HG03432 (cell line): ENCODE measurements around the gene ESRRB.
"Not testable (repeated sequence)": the region's sequence is repeated elsewhere in the genome, so short reads cannot be mapped to it uniquely, and the experiment has no call there.

Source experiments
- ATAC-seq: cut with Tn5 transposase; IDR thresholded peaks from one replicate; pipeline ENCODE4 v1.9.1; 2021; ENCODE audit warnings: mild to moderate bottlenecking, moderate library complexity; ENCODE audit not compliant: unreplicated experiment

ESRRB gene

DNA sequence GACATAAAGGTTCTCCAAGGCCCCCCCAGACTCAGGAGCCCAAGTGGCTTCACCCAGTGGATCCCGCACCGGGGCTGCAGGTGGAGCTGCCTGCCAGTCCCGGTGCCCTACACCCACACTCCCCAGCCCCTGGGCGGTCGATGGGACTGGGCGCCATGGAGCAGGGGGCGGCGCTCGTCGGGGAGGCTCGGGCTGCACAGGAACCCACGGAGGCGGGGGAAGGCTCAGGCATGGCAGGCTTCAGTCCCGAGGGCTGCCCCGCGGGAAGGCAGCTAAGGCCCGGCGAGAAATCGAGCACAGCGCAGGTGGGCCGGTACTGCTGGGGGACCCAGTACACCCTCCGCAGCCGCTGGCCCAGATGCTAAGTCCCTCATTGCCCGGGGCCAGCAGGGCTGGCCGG is 160.7 kb downstream of the ESRRB start:
- not testable (repeated sequence) for ATAC-seq

DNA sequence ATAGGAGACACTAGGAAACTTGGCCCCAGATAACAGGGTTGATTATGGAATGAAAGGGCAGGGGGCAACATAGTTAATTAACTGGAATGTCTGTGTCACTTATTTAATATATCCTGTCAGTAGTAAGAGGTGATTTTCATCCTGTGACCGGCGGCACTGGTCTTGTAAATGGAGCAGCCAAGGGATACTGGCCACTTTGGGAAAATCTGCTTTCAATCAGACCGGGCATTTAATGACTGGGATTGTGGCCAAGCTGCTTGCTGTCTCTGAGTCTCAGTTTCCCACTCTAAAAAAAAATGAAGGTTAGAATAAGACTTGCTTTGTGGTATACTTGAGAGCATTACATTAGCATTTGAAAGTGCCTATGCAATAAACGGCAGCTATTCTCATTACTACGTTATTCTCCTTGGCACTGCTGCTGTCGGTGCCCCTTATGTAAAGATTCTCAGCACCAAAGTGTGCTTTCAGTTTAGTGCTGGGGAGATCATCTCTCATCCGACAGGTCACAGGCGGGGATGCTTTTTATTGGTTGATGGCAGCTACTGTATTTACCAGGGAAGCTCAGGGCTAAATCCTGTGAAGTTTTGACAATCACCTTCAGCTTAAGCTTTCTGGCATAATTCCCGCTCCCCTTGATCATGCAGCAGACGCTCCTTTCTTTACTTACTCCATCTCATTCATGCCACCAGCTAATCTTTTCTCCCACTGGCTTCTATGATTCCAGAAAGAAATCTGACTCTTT is 162.1 kb downstream of the ESRRB start:
- no peak for ATAC-seq

DNA sequence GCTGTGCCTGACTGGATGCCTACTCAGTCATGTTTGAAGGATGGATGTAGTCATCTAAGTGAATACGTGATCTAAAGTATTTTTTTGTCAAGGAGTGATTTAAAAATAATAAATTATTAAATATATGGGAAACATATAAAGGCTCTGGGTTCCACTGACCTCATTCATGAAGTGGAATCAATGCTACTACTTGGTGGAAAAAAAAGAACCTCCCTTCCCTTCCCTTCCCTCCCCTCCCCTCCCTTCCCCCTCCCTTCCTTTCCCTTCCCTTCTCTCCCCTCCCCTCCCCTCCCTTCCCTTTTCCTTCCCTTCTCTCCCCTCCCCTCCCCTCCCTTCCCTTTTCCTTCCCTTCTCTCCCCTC is 162.7 kb downstream of the ESRRB start:
- ATAC-seq: no peak

DNA sequence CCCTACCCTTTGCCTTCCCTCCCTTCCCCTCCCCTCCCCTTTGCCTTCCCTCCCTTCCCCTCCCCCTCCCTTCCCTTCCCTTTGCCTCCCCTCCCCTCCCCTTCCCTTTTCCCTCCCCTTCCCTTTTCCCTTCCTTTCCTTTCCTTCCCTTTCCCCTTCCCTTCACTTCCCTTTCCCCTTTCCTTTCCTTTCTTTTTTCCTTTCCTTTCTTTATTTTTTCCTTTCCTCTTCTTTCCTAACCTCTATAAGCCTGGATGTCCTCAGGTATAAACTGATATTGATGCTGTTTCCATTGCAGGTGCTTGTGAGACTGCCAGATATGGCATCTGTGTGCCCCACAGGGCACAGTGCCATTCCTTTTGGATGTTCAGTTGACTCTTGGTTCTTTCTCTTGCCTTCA is 163.2 kb downstream of the ESRRB start:
- ATAC-seq: no peak

DNA sequence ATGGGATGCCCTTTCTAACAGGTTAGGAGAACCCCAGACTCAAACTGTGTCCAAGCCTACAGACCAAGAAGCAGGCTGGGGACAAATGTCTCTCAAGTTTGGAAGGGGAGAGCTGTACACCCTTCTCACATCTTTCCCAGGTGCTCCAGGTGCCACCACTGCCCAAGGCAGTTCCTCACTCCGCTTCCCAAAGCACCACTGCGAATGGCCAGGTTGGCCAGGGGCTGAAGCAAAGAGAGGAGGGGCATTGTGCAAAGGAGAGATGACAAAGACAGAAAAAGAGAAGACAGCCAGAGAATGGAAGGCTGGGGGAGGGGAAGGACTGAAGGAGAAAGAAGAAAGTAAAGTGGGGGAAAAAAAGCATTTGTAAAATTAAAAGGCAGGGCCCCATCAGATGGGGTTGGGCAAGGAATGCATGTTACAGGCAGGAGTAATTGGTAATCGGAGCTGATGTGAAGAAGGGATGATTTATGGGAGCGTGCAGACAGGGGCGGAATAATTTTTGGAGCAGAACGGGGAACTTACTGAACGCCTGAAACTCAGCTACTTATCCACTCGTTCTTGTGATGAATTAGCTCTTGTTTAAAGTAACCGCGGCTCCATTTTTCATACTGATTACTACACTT is 165.8 kb downstream of the ESRRB start:
- ATAC-seq: no peak

DNA sequence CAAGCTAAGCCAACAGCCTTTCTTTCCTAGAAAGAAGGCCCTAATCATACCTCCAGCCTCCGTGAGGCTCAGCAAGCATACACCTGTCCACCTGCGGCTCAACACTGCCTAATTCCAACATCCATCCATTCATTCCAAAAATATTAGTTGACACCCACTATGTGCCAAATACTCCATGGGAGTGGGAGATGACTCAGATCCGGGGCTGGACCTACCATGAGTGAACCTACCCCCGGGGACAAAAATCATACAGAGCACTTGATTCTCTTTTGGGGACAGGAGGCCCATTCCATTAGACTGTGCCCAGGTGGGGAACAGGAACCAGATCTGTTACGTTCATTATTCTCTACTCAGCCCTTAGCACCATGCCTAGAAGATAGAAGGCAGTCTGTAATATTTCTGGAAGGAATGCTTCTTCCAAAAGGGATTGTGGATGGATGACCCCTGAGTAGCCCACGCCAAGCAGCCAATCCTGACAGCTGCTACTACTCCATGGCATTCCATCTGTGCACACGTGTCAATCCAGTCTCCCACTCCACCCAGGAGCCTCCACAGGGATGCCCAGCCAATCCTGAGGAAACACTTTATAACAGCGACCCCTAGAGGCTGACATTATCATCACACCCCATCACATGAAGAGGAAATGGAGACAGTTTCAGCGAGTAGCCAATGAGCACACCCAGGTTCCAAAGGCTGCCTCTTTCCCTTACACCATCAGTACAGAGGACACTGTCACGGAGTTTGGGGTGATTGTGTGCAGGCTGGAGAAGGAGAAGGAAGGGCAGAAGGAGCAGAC is 170.7 kb downstream of the ESRRB start:
- no peak for ATAC-seq

DNA sequence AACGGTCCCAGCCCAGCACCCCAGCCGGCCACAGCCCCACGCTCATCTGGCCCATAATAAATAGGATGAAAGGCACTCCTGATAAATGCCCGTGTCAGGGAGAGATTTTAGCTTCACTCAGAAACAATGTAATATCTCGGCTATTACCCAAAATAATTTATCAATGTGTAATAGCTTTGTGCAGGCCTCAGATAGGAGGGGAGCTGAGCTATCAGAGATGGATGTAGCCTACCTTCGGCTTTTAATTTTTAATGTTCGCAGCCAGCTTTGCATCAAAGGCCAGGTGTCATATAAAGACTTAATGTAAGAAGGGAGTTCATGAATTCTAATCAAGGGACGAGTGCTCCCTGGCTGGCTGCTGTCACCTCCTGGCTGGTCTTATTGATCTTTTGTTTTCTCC is 171.9 kb downstream of the ESRRB start:
- ATAC-seq: no peak

DNA sequence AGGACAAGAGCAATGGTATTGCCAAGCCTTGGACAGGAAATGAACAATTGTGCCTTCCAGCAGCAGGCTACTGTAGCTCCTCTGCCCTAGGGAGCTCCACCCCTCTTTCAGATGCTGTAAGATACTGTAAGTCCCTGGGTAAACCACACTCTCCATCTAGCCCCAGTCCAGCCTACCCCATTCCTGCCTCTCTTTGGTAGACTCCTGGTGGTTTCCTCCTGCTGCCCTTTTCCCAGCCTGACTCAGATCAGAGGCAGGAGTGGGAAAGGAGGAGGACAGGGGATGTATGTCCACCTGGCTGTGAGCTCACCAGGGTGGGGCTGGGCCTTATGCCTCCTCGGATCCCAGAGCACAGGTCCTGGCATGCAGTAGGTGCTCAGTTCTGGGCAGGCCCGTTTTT is 174.6 kb downstream of the ESRRB start:
- no peak for ATAC-seq

DNA sequence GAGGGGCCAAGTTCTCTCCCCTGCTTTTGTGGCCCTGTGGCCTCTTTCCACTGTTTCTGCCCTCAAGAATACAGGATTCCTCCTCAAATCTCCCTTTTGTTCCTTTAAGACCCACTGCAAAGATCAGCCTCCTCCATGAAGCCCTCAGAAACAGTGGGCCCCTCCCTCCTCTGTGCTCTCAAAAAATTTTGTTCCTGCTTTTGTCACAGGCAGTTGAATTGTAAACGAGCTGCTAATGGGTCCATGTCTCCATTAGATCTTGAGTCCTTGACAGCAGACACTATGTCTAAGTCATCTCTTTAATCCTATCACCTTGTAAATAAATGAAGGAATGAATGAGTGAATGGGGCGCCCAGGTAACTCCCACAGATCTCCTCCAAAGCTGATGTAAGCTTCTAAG is 175.2 kb downstream of the ESRRB start:
- no peak for ATAC-seq
